ENCODE data around the gene TMEM9B.
"Not testable (repeated sequence)": the region's sequence is repeated elsewhere in the genome, so short reads cannot be mapped to it uniquely, and the experiment has no call there.

Gene TMEM9B

DNA sequence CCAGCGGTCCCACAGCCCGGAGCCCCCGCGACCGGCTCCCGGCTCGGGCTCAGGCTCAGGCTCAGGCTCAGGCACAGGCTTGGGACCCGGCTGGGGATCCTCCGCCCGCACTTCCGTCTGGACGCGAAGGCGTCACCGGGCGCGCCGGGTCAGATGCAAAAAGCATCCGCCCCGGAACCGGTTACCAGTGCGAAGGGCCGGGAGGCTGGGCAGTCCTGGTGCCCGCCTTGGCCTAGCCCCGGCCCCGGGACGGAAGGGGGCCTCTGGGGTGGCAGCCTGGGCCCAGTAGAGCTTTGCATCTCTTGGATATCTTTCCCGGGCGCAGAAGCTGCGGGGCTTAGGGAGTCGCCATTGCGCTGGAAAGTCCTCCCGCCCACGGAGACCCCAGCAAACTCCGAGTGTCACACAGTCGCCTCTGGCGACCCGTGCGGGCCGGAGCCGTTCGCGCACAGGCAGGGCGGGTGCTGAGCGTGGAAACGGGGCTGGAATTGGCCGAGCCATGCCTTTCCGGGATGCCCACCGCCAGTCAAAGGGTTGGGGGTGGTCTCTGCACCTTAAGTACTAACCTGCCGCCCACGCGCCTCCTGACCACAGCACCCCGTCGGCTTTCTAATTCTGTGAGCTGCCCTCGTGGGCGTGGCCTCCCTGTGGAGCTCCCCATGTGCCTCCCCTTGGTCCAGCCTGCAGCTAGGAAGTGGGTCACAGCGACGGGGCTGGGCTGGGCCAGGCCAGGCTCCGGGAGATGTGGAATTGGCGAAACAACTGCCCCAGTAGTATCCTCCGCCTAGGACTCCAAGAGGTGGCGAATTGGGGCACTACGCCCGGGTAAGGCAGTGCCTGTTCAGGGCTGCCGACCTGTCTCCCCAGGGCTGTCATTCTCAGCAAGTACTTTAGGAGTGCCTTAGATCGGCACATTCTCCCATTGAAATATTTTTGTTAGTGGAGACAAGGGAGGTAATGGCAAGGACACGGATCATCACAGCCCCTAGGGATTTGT, at the start of gene TMEM9B:
TSS of gene TMEM9B (minus strand) at position 119 of the 997 bp plus-strand sequence. CDS start 129 bp downstream, outside the sequence.
- peak; percentile 84 for DNase-seq

DNA sequence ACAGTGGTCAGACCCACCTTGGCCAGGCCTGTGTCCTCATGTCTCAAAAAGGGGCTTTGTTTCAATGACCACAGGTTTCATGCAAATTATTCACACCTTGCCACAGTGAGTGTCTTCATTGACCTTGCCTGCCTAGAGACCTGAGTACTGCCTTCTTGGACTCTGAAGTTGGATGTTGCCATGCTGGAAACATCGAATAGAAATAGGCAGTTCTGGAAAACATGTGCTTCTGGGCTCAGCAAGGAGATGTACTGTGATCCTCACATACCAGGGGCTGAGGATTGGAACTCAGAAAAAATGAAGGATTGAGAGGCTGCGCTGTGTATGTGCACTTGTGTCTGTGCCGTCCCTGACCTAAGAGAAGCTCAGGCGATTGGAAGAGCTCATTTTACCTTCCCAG, 49.1 kb upstream of the TMEM9B start:
- no peak for DNase-seq

DNA sequence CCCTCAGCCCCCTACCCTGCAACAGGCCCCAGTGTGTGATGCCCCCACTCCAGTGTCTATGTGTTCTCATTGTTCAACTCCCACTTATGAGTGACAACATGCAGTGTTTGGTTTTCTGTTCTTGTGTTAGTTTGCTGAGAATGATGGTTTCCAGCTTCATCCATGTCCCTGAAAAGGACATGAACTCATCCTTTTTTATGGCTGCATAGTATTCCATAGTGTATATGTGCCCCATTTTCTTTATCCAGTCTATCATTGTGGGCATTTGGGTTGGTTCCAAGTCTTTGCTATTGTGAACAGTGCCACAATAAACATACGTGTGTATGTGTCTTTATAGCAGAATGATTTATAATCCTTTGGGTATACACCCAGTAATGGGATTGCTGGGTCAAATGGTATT, 45.3 kb upstream of the TMEM9B start:
- not testable (repeated sequence) for DNase-seq

DNA sequence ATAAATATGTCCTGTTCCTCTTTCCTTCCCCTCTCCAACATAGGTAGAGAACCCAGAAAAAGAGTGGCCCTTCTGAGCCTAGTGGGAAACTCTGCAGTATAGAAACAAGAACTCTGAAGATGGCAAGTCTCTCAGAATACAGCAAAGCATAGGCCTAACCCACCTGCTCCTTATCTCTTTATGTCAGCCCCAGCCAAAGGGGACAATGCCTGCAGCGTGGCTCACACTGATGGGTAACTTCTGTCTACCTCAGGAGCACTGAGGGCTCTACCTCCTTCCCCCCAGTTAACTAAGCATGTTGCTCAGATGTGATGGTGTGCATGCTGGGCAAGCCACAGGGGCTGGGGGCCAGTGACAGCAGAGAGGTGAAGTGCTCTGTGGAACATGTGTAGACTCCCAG, 44.4 kb upstream of the TMEM9B start:
- no peak for DNase-seq

DNA sequence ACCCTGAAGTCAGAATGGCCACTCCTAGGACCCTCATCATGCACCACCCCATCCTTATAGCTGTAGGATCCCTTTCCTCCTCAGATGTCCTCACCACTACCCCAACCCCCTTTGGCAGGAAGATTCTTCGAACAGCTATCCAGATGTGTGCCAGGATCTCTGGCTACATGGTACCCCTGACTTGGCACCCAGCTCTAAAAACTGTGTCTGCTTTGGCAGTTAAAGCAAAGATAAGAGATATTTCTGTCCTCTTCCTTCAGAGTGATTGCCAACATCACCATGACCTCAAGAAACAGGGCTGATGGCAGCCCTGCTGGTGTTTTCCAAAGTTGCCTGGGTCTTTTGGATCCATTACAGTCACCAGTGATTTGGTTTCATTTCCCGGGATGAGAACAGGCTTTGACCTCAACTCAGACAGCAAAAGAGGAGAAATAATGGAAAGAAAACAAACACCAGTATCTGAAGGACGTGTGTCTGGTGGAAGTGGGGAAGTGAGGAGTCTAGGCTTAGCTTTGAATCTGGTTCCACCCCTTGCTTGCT, 43.8 kb upstream of the TMEM9B start:
- DNase-seq = no peak

DNA sequence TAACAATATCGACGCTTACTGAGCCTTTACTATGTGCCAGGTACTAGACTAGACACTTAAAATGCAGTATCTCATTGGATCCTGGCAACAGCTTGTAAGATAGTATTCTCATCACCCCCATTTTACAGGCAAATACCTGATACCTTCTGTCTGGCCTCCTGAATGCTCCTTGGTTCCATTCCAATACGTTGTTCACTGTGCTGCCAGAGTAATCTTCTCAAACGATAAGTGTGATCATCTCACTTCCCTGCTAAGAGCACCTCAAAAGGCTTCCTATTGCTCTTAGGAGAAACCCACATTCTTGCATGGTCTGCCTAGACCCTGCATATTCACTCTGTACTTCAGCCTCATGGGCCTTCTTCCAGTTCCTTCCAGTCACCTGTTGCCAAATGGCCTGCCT, 40.8 kb upstream of the TMEM9B start:
- DNase-seq = no peak

DNA sequence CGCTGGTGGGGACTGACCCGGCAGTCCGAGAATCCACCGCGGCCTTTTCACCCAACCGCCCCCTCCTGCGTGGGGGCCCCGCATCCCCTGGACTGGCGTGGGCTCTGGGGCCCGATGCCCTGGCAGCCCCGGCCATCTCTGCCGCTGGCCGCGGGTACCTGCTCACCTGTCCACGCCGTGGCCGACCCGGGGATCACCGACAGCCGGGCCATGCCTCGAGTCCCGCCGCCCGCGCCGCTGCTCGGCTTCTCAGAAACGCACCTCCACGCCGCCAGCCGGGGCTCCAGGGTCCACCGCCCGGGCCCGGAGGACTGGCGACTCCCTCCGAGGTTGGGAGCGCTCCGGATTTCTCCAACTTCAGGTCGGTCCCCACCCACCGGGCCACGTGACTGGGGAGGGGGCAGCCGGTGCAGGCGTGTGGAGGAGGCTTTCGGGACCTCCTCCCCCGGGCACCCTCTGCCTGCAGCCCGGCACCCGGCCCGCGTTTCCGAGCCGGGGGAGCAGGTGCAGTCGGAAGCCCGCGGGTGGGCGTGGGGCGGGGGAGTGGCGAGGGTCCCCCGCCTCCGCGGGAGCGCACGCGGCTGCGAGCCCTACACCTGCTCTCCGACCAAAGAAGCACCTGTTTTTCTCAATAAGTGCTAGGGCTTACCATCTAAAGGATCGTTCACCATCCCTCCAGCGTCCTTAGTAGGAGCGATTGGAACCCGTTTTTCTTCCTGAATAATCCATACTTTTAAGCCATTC, 40.1 kb upstream of the TMEM9B start:
- peak; percentile 76 for DNase-seq

DNA sequence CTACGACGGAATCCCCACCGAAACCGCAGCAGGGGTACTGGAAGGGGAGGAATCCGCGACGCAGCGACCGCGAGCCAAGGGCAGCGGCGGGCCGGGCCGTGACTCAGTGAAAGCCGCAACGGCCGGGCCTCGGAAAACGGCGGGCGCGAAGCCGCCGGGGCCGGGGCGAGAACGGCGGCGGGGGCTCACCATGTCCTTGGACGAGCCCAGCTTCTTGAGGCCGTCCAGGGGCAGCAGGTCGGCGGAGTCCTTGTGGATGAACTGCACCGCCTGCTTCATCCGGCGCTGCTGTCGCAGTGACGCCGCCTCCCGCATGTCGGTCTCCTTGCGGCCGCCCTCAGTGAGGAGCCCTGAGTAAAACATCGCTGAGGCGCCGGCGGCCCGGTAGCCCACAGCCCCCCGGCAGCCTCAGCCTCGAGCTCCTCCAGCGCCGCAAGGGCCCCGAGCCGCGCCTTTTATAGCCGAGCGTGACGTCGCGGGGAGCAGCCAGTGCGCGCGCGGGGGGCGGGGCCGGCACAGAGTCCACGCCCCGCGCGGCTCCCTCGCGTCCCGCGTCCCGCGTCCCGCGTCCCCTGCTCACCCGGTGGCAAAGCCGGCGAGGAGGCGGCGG, 39.4 kb upstream of the TMEM9B start, which contains the start of gene NRIP3:
TSS of gene NRIP3 (minus strand) at position 429 of the 610 bp plus-strand sequence. CDS start at position 363, 66 bp downstream.
- peak; percentile 92 for DNase-seq

DNA sequence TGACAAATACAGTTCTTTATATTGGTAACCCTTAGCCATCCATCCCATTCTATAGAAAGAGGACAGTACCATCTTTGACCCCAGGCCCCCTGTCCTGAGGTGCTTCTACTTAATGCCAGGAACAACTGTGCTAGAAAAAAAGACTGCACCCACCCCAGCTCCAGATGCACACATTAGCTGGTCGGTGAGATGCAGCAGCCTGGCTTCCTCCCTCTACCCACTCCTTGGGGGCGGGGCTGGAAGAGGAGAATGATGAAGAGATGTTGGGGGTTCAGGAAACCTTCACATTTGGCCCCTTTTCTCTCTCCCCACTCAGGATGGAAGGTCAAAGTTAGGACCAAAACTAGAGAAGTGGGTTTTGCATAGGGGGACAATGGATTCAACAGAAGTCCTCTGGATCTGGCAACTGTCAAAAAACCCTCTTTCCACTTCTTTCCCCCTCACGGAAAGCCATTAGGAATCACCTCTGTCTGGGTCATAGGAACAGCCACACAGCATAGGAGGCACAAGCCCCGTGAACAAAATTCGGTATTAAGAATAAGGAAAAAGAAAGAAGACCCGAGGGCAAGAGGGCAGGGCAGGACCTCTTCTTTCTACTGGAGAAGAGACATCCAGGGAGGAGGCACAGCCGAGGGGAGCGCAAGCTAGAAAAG, 38.8 kb upstream of the TMEM9B start:
- peak; percentile 44 for DNase-seq

DNA sequence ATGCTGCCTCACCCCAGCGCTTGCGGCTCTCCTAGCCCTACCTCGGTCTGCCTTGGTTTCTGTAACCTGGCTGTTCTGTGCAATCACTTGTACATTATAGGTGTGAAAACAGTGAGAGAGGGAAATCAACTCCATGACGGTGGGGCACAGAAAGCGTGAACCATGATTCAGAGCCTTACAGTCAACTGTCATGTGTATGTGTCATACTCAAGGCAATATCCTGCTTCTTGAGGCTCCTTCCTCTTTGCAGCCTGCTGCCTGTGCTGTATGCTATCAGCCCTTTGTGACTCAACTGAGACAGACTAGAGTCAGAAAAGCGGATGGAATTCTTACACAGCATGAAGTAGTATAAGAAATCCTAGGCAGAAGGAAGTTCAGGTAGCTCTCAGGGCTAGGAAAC, 37.5 kb upstream of the TMEM9B start:
- DNase-seq = no peak

DNA sequence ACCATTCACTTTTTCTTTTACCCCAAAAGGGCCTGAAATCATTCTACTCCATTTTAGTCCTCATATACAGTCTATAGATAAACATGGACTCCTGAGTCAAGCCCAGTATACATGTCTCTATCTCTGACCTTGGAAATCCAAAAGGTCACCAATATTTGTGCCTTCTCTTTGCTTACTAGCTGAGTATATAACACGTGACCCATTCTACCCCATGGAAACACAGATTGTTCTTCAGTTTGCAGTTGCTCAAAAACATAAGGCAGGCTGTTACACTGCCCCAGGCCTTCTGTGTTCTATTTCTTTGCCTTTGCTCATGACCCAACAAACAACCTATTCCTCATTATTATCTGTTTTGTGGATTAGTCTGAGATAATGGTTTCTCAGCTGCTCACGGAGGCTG, 33.8 kb upstream of the TMEM9B start:
- DNase-seq = no peak

DNA sequence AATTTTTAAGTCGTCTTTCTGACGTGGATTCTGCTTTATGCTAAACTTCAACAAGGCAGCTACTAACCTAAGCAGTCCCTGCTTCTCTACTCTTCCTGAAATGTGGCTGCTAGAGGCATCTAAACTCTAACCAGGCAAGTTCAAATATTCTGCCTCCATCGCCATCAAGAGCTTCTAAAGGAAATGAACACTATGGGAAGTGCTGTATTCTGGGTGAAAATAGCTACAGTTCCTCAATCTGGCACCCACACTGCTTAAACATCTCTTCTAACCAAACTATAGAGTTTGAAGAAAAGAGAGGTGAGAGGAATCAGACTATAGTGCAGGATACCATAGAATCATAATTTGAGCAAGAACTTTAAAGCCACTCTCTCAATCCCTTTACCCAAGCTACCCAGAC, 33.2 kb upstream of the TMEM9B start:
- DNase-seq = no peak

DNA sequence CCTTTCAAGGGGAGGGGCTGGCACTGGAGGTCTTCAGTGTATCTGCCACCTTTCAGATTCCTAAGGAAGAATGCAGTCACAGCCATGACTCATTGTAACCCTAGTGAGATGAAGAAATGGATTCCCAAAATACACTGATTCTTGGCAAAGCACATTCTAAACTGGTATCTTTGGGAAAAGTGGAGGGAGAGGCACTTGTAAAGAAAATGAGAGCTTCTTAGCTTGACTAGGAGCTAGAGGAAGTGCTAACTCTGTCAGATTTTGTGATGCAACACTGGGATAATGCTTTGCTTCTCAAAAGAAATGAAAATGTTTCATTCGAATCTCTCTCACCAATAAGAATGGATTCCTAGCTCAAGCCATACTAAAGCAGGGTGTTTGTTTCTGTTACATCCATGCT, 25.2 kb upstream of the TMEM9B start:
- DNase-seq = no peak

DNA sequence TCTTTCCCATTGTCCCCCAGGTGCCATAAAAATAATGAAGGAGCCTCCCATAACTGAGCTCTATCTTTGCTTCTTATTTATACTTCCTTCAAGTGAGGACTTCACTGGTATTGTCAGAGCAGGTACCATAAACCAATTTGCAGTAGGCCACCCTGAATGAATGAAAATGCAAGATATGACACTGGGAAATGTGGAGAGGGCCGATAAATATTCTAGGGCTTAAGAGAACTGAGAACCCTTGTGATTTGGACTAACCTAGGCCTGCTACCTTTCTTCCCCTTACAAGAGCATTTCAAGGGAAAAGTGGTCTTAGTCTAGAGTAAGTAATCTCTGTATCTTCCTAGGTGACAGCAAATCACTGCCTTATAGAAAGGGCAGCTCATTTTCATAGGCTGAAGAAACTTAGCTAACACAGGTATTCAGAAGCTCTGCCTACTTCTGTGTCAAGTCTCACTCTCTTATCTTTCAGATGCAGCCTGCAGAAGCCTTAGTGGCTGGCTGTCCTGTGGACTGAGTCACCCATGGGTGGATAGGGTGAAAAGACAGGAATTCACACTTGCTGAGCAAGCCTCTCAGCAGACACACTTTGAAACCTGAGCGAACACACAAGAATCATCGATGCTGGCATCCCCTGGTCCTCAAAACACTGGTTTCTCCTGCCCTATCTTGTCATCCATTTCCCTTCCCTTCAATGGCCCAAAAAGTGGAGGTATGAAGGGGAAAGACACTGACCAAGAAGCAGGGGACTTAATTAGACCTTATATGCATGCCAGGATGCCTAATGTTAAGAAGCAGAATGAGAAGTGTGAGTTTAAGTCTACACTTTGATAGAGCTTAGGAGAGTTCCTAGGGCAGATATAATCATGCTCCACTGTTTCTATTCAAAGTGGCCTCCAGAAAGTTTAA, 24.3 kb upstream of the TMEM9B start:
- no peak for DNase-seq

DNA sequence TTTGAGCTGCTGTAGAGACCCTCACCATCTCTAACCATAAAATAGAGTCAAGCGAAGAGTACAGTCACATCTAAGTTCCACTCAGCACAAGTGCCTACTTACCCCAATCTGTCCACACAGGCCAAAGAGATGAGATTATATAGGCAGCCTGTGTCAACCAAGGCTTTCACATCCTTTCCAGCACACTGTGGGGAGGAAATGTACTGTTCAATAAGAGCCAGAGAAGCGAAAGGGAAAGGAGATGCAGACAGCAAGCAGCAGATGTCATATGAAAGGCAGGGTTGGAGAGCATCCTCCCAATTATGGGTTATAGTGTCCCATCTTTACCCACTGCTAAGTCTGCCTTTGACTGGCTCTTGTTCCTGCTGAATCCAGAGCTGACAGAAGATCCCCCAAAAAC, 23.2 kb upstream of the TMEM9B start:
- no peak for DNase-seq

DNA sequence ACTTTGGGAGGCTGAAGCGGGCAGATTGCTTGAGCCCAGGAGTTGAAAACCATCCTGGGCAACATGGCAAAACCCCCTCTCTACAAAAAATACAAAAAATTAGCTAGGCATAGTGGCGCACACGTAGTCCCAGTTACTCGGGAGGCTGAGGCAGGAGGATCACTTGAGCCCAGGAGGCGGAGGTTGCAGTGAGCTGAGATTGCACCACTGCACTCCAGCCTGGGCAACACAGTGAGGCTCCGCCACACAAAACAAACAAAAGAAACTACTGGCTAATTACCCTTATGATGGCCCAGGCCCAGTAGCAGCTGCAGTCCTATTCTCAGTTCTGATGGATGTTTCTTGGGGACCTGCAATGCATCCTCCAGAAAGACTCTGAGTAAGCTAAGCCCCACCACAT, 22.5 kb upstream of the TMEM9B start:
- not testable (repeated sequence) for DNase-seq

DNA sequence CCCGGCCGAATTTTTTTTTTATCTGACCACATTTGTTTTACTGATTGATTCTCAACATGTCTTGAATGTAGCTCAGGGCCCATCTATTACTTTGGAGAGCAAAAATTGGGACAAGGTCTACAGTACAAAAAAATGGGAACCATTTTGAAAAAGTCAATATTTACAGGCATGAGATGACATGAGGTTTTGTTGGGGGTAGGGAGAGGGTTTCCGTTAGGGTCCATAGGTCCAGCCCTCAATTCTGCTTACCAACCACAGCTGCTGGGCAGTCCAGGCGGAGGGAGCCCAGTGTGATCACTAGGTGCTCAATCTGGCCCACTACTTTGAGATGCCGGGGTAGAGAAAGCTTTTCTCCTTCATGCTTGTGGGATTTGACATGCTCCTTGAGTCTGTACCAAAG, 21.2 kb upstream of the TMEM9B start:
- no peak for DNase-seq

DNA sequence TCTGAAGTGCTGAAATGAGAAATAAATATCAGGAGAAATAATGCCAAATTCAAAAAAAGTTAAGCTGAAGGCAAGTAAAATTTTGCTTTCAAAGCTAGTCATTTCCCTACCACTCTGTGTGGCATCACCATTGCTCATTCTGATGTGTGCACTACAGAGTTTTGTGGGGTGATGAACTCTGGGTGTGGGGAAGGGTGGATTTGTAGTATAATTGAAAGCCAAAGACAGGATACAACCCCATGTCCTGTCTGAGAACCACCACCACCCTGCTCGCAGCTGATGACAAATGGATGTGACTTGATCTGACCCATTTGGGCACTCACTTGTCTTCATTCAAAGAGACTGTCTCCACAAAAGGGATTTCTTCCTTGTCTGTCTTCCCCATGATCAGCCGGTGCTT, 19.3 kb upstream of the TMEM9B start:
- no peak for DNase-seq

DNA sequence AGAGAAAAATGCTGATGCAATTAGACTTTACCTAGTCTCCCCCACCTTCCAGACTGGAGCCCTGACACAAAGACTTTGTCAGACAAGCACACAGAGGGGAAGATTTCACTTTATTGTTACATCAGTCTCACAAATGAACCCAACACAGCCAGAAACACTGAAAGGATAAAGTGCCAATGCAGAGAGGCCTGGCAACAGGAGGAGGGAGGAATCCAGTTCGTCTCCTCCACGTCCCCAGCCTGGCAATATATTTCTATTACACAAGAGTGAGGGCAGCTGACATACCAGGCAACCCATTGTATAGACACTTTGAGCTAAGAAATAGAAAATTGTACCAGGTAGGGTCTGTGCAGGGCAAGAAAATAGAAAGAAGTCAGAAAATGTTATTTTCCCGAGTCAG, 16.2 kb upstream of the TMEM9B start:
- DNase-seq = no peak

DNA sequence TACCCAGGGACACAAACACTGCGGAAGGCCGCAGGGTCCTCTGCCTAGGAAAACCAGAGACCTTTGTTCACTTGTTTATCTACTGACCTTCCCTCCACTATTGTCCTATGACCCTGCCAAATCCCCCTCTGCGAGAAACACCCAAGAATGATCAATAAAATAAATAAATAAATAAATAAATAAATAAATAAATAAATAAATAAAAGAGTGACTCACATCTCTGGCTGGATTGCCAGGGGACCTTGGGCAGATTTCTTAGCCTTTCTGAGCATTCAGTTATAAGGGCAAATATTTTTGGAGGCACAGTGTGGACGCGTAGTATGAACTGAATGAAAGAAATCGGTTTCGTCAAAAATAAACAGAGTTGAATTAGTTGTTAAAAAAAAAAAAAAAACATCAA, 15.1 kb upstream of the TMEM9B start:
- not testable (repeated sequence) for DNase-seq

DNA sequence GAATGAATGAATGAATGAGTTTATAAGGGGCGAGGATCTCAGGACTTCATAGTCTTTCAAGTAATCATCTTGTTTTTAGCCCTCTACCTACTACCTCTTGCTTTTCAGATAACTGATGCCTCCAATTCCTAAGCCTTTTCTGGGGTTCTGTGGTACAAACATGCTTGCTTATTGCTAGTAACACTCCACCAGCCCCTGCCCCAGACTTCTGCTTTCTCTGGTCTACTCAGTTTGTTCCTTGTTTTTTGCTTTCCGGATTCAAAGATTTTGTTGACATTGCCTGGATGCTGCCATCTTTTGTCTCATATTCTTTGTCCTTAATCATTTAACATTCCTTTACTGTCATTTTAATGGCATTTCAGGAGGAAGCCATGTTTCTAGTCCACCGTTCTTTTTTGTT, 8.9 kb upstream of the TMEM9B start:
- DNase-seq = no peak

DNA sequence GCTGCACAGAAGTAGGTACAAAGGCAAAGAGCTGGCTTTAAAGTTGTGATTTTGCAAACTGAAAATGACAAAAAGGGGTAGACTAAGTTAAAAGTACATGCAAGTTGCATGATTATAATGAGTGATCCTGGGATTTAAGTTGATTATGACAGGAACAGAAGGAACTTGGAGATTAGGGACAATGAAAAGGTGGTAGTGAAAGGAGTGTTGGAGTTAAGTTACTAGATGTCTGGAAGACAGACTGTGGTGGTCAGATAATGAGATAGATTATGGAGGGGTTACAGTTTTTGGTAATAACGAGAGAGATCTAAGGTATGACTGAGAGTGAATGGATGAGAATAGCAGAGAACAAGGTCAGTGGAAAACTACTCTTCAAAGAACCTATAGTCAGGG, 7.7 kb upstream of the TMEM9B start:
- DNase-seq = no peak
